ENCODE results near the gene MRTO4.

- TF ChIP-seq TAF1 (IDR thresholded peaks at IDR 0.05; ENCODE audit: control insufficient read depth, extremely low read depth, insufficient read depth, low read length, severe bottlenecking), result no peak
- no peak for TF ChIP-seq ZNF12 (CRISPR knock-in tag; IDR thresholded peaks at IDR 0.05)
- TF ChIP-seq, protein P1, sequence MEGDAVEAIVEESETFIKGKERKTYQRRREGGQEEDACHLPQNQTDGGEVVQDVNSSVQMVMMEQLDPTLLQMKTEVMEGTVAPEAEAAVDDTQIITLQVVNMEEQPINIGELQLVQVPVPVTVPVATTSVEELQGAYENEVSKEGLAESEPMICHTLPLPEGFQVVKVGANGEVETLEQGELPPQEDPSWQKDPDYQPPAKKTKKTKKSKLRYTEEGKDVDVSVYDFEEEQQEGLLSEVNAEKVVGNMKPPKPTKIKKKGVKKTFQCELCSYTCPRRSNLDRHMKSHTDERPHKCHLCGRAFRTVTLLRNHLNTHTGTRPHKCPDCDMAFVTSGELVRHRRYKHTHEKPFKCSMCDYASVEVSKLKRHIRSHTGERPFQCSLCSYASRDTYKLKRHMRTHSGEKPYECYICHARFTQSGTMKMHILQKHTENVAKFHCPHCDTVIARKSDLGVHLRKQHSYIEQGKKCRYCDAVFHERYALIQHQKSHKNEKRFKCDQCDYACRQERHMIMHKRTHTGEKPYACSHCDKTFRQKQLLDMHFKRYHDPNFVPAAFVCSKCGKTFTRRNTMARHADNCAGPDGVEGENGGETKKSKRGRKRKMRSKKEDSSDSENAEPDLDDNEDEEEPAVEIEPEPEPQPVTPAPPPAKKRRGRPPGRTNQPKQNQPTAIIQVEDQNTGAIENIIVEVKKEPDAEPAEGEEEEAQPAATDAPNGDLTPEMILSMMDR (IDR thresholded peaks at IDR 0.05 in 2 of 3, conservative IDR thresholded peaks at IDR 0.05 in 1 of 3; ENCODE audit: insufficient read depth in 2 of 3, low read depth in 1 of 3, low read length in 3 of 3), result no peak
- TF ChIP-seq NRF1 (conservative IDR thresholded peaks at IDR 0.05 in 1 of 2, IDR thresholded peaks at IDR 0.05 in 1 of 2), result no peak
Observed at GRCh38 chr1:19203440-19203839, 48.2 kb upstream of the MRTO4 start.

All from K562 (cell line).